MM.1S (cell line): Measurements from ENCODE around the gene RNF123.

Source experiments
- DNase-seq: peaks from one replicate; pipeline ENCODE4 v3.0.0-alpha.2; 2015
- H2AFZ ChIP-seq: fragments of 300-600 bp; sonication (generic); 2 replicates; pipeline ENCODE4 v1.6.0; 2016; ENCODE audit warnings: antibody characterized with exemption, low read length
- H3F3A ChIP-seq: fragments of 300-600 bp; sonication (generic); 2 replicates; pipeline ENCODE4 v1.6.1; 2016; ENCODE audit warnings: mild to moderate bottlenecking, antibody characterized with exemption, low read length, moderate library complexity, mixed read lengths; ENCODE audit not compliant: insufficient read depth
- H3K27ac ChIP-seq: fragments of 300-600 bp; sonication (generic); 2 replicates; pipeline ENCODE4 v1.5.1; 2016; ENCODE audit warnings: mild to moderate bottlenecking, low read length
- H3K27me3 ChIP-seq: fragments of 300-600 bp; sonication (generic); replicated peaks from 2 replicates; pipeline ENCODE4 v1.6.0; 2016; ENCODE audit warnings: low read length; ENCODE audit not compliant: insufficient read depth
- H3K36me3 ChIP-seq: fragments of 300-600 bp; sonication (generic); replicated peaks from 2 replicates; pipeline ENCODE4 v1.6.1; 2016; ENCODE audit warnings: mild to moderate bottlenecking, low read length, mixed read lengths; ENCODE audit not compliant: insufficient read depth
- H3K4me1 ChIP-seq: fragments of 300-600 bp; sonication (generic); 2 replicates; pipeline ENCODE4 v1.6.1; 2016; ENCODE audit warnings: low read length, mixed read lengths
- H3K4me2 ChIP-seq: fragments of 300-600 bp; sonication (generic); 2 replicates; pipeline ENCODE4 v1.6.0; 2016; ENCODE audit warnings: low read depth, low read length
- H3K4me3 ChIP-seq: fragments of 300-600 bp; sonication (generic); 2 replicates; pipeline ENCODE4 v1.5.1; 2016; ENCODE audit warnings: low read length, mixed read lengths
- H3K79me2 ChIP-seq: fragments of 300-600 bp; sonication (generic); 2 replicates; pipeline ENCODE4 v1.6.1; 2016; ENCODE audit warnings: mixed run types, low read length, mixed read lengths
- H3K9ac ChIP-seq: fragments of 300-600 bp; sonication (generic); 2 replicates; pipeline ENCODE4 v1.6.1; 2016; ENCODE audit warnings: low read length, mixed read lengths
- H3K9me2 ChIP-seq: fragments of 300-600 bp; sonication (generic); replicated peaks from 2 replicates; pipeline ENCODE4 v1.6.1; 2016; ENCODE audit warnings: mild to moderate bottlenecking, low read length, mixed read lengths; ENCODE audit not compliant: insufficient read depth
- H3K9me3 ChIP-seq: fragments of 300-600 bp; sonication (generic); replicated peaks from 2 replicates; pipeline ENCODE4 v1.6.1; 2016; ENCODE audit warnings: mild to moderate bottlenecking, low read length, mixed read lengths; ENCODE audit not compliant: insufficient read depth
- H4K20me1 ChIP-seq: fragments of 300-600 bp; sonication (generic); 2 replicates; pipeline ENCODE4 v1.6.1; 2016; ENCODE audit warnings: mild to moderate bottlenecking, low read length, moderate library complexity, mixed read lengths; ENCODE audit not compliant: insufficient read depth
- CTCF ChIP-seq: fragments of 300-600 bp; sonication (generic); IDR thresholded peaks from 2 replicates; pipeline ENCODE4 v1.5.1; 2016; ENCODE audit warnings: antibody characterized with exemption, low read length, mixed read lengths
- EZH2 ChIP-seq: fragments of 300-600 bp; sonication (generic); optimal IDR thresholded peaks from 2 replicates; pipeline ENCODE3; 2017; ENCODE audit warnings: low read depth, mild to moderate bottlenecking, antibody characterized with exemption, low read length, mixed read lengths
- EZH2phosphoT487 ChIP-seq: fragments of 300-600 bp; sonication (generic); IDR thresholded peaks from 2 replicates; pipeline ENCODE4 v1.6.1; 2018; ENCODE audit warnings: antibody characterized with exemption, low read length

RNF123 gene

GRCh38 chr3:49763981-49764380 is 74.6 kb downstream of the RNF123 start:
- Histone ChIP-seq H3K27ac (no peak overlapping the region), H3F3A (no peaks in the 10 kb centered on the region), H3K79me2 (peaks cover 72% of the 10 kb centered on the region), H2AFZ (no peak overlapping the region), H3K4me3 (no peak overlapping the region), H3K4me2 (no peak overlapping the region), H3K27me3 (no peaks in the 10 kb centered on the region), H3K9me2 (no peaks in the 10 kb centered on the region), H4K20me1 (peaks cover 9% of the 10 kb centered on the region), H3K4me1 (no peaks in the 10 kb centered on the region), H3K36me3 (no peaks in the 10 kb centered on the region; the same call in 1 of the 2 replicates), H3K9me3 (no peaks in the 10 kb centered on the region), H3K9ac (no peak overlapping the region)
- no peak for TF ChIP-seq EZH2phosphoT487
- no peak for TF ChIP-seq EZH2
- TF ChIP-seq CTCF = no peak
- no peak for DNase-seq

- Histone ChIP-seq H2AFZ (no peak overlapping the region), H3K79me2 (peaks cover 81% of the 10 kb centered on the region), H3K4me1 (no peaks in the 10 kb centered on the region), H3K9me2 (no peaks in the 10 kb centered on the region), H3K4me3 (no peak overlapping the region), H3K9ac (no peak overlapping the region), H3K36me3 (no peaks in the 10 kb centered on the region), H4K20me1 (peaks cover 22% of the 10 kb centered on the region), H3K4me2 (no peak overlapping the region), H3K27me3 (no peaks in the 10 kb centered on the region), H3K9me3 (no peaks in the 10 kb centered on the region), H3K27ac (no peak overlapping the region), H3F3A (no peaks in the 10 kb centered on the region; the same call in 1 of the 2 replicates)
- TF ChIP-seq CTCF = no peak
- no peak for TF ChIP-seq EZH2phosphoT487
- TF ChIP-seq EZH2 = no peak
- no peak for DNase-seq
Observed at GRCh38 chr3:49769286-49769915, 80.0 kb downstream of the RNF123 start.

- Histone ChIP-seq H3K9me2 (no peaks in the 10 kb centered on the region), H3K27ac (no peak overlapping the region), H3K4me3 (no peak overlapping the region), H4K20me1 (peaks cover 27% of the 10 kb centered on the region), H3K4me2 (no peak overlapping the region), H3K79me2 (peaks cover 80% of the 10 kb centered on the region), H2AFZ (no peak overlapping the region), H3K9me3 (no peaks in the 10 kb centered on the region), H3K9ac (no peak overlapping the region), H3K4me1 (no peaks in the 10 kb centered on the region), H3K36me3 (no peaks in the 10 kb centered on the region), H3K27me3 (no peaks in the 10 kb centered on the region), H3F3A (no peaks in the 10 kb centered on the region; the same call in 1 of the 2 replicates)
- no peak for DNase-seq
- TF ChIP-seq EZH2phosphoT487 (no peak), EZH2 (no peak), CTCF (no peak)
Observed at GRCh38 chr3:49769926-49770325, 80.6 kb downstream of the RNF123 start.
